ENCODE measurements around the gene CMIP. TPM values are rescaled to one million over a fixed set of nuclear protein-coding genes. Genes with fewer than 3 reads are reported as not detected.

Gene CMIP
- polyA plus RNA-seq, 1 of the 3 experiments (the other 2 are of a cell fraction) = 5.4 TPM

GRCh38 chr16:81645266-81645694 is 200.7 kb downstream of the CMIP start:
- CTCF ChIA-PET = interaction anchor here (1.1 kb wide), 1 partner anchor 52 kb away, joined by 3 read pairs; no protein-coding TSS in a partner anchor
- peaks cover 6% of the 10 kb centered on the region; the same call in 1 of the 2 replicates for H3K79me2 ChIP-seq (ENCODE audit: insufficient read depth)
- peak; percentile 79 for DNase-seq
- H3K9me2 ChIP-seq = no peaks in the 10 kb centered on the region
- H2AFZ ChIP-seq (ENCODE audit: low read depth) = no peak overlapping the region
- 0 out of 4 replicates have a peak overlapping the region, but pooled peaks of 1 of the 2 experiments have one; percentile 44 for H3K4me3 ChIP-seq (ENCODE audit: low read depth in 2 of 2, low read length in 1 of 2)
- peaks cover 7 to 37% of the 10 kb centered on the region in 2 experiments; a peak in 1 of 4 replicates for H3K4me1 ChIP-seq (ENCODE audit: control insufficient read depth in 1 of 2, insufficient read depth in 2 of 2, low read depth in 1 of 2, low read length in 1 of 2)
- 55% methylated on average over 10 of the region's 20 CpGs for WGBS (ENCODE audit: low lambda C conversion rate)
- no peaks in the 10 kb centered on the region for H3K36me3 ChIP-seq (replicated peaks in 1 of 2; ENCODE audit: control insufficient read depth in 1 of 2, insufficient read depth in 2 of 2, low read length in 1 of 2)
- no peaks in the 10 kb centered on the region for H3K9me3 ChIP-seq
- peaks cover 5% of the 10 kb centered on the region for H3F3A ChIP-seq (replicated peaks; ENCODE audit: insufficient read depth)
- H3K27me3 ChIP-seq (ENCODE audit: insufficient read depth) = no peaks in the 10 kb centered on the region
- H3K4me2 ChIP-seq = peak overlapping the region; percentile 62
- H3K9ac ChIP-seq = peak overlapping the region; percentile 70
- H3K27ac ChIP-seq (ENCODE audit: low read depth in 2 of 2, low read length in 1 of 2) = peak overlapping the region; percentile 54 to 86
- POLR2A ChIA-PET = no interaction called here
- peaks cover 3% of the 10 kb centered on the region; the same call in 1 of the 2 replicates for H4K20me1 ChIP-seq (ENCODE audit: insufficient read depth)
- no peak for TF ChIP-seq MEF2A (IDR thresholded peaks at IDR 0.05; ENCODE audit: borderline replicate concordance, low read depth)
- TF ChIP-seq TEAD4 (IDR thresholded peaks at IDR 0.05; ENCODE audit: borderline replicate concordance, insufficient read depth) = no peak
- TF ChIP-seq FOXM1 (IDR thresholded peaks at IDR 0.05; ENCODE audit: low read depth) = no peak
- TF ChIP-seq RFX5 (IDR thresholded peaks at IDR 0.05; ENCODE audit: low read length) = no peak
- no peak for TF ChIP-seq CTCF (IDR thresholded peaks at IDR 0.05)
- no peak; the same call in 1 of the 2 replicates for TF ChIP-seq POLR2AphosphoS5 (IDR thresholded peaks at IDR 0.05; ENCODE audit: low read depth, low read length)
- TF ChIP-seq MXI1 (IDR thresholded peaks at IDR 0.05; ENCODE audit: low read depth, low read length) = peak; percentile 89
- TF ChIP-seq ZBTB33 (IDR thresholded peaks at IDR 0.05; ENCODE audit: borderline replicate concordance, low read depth) = no peak
- TF ChIP-seq MAX (IDR thresholded peaks at IDR 0.05; ENCODE audit: low read depth) = peak; percentile 78; the same call in 1 of the 2 replicates
- TF ChIP-seq GATA2 (CRISPR knock-in tag; IDR thresholded peaks at IDR 0.05) = no peak
- no peak for TF ChIP-seq TAF1 (IDR thresholded peaks at IDR 0.05; ENCODE audit: borderline replicate concordance, low read depth, low read length)
- TF ChIP-seq ELF1 (IDR thresholded peaks at IDR 0.05) = no peak
- peak; percentile 74 for TF ChIP-seq PBX3 (IDR thresholded peaks at IDR 0.05)
- no peak for TF ChIP-seq RAD21 (IDR thresholded peaks at IDR 0.05; ENCODE audit: low read length)
- TF ChIP-seq NFIC (IDR thresholded peaks at IDR 0.05; ENCODE audit: borderline replicate concordance) = peak; percentile 40; the same call in 1 of the 2 replicates
- TF ChIP-seq TCF12 (IDR thresholded peaks at IDR 0.05) = peak; percentile 78
- no peak for TF ChIP-seq FOXJ3 (CRISPR knock-in tag; IDR thresholded peaks at IDR 0.05)
- no peak for TF ChIP-seq EZH2phosphoT487 (IDR thresholded peaks at IDR 0.05; ENCODE audit: borderline replicate concordance, low read depth)
- TF ChIP-seq YY1 (IDR thresholded peaks at IDR 0.05; ENCODE audit: low read depth) = no peak
- TF ChIP-seq JUND (IDR thresholded peaks at IDR 0.05) = peak; percentile 44; the same call in 1 of the 2 replicates
- TF ChIP-seq GABPA (IDR thresholded peaks at IDR 0.05; ENCODE audit: low read depth) = no peak
- TF ChIP-seq RXRA (IDR thresholded peaks at IDR 0.05; ENCODE audit: borderline replicate concordance, low read depth) = no peak
- no peak for TF ChIP-seq USF1 (IDR thresholded peaks at IDR 0.05; ENCODE audit: borderline replicate concordance, low read depth)
- TF ChIP-seq USF2 (IDR thresholded peaks at IDR 0.05; ENCODE audit: borderline replicate concordance, low read depth, low read length) = no peak
- peak in 1 of 2 experiments; percentile 27; a peak in 1 of 4 replicates for TF ChIP-seq EP300 (IDR thresholded peaks at IDR 0.05; ENCODE audit: borderline replicate concordance in 1 of 2, low read depth in 1 of 2, low read length in 1 of 2)
- 0 out of 2 replicates have a peak, but pooled peaks have one; percentile 59 for TF ChIP-seq SIN3A (IDR thresholded peaks at IDR 0.05; ENCODE audit: borderline replicate concordance, low read depth, low read length)
- no peak for TF ChIP-seq SMC3 (IDR thresholded peaks at IDR 0.05; ENCODE audit: low read depth, low read length)
- peak; percentile 69; the same call in 1 of the 2 replicates for TF ChIP-seq FOSL2 (IDR thresholded peaks at IDR 0.05; ENCODE audit: borderline replicate concordance, low read depth)

Data from SK-N-SH (cell line).